ENCODE data around the gene PPP4R2. TPM values are rescaled to one million over a fixed set of nuclear protein-coding genes. Genes with fewer than 3 reads are reported as not detected.

PPP4R2 gene
- total RNA-seq, 1 donor from 2014 or later, result 65.7 TPM

- Histone ChIP-seq H3K4me3 (no peak overlapping the region), H3K9me3 (no peaks in the 10 kb centered on the region), H3K27me3 (no peaks in the 10 kb centered on the region), H3K36me3 (peaks cover 4% of the 10 kb centered on the region), H3K27ac (no peak overlapping the region), H3K4me1 (peaks cover 5% of the 10 kb centered on the region)
- TF ChIP-seq CTCF (IDR thresholded peaks at IDR 0.05), result no peak
- DNase-seq, result no peak
- intact Hi-C loops (cut with DNase I), result no loop called here
- ATAC-seq, result no peak
These were observed 21.7 kb downstream of the PPP4R2 start for GRCh38 chr3:73018298-73018697.

- Histone ChIP-seq H3K9me3 (no peaks in the 10 kb centered on the region), H3K36me3 (peaks cover 4% of the 10 kb centered on the region), H3K4me1 (peaks cover 5% of the 10 kb centered on the region), H3K27ac (no peak overlapping the region), H3K4me3 (no peak overlapping the region), H3K27me3 (no peaks in the 10 kb centered on the region)
- ATAC-seq (no peak), DNase-seq (no peak)
- no peak for TF ChIP-seq CTCF (IDR thresholded peaks at IDR 0.05)
- intact Hi-C loops (cut with DNase I), result no loop called here
These were observed 22.3 kb downstream of the PPP4R2 start for GRCh38 chr3:73018790-73019441.

GRCh38 chr3:73021301-73021835, 24.8 kb downstream of the PPP4R2 start:
- no peak for TF ChIP-seq CTCF (IDR thresholded peaks at IDR 0.05)
- Histone ChIP-seq H3K27ac (no peak overlapping the region), H3K9me3 (no peaks in the 10 kb centered on the region), H3K36me3 (peaks cover 4% of the 10 kb centered on the region), H3K27me3 (no peaks in the 10 kb centered on the region), H3K4me3 (no peak overlapping the region), H3K4me1 (peaks cover 13% of the 10 kb centered on the region)
- DNase-seq (no peak), ATAC-seq (no peak)
- intact Hi-C loops (cut with DNase I), result no loop called here

- Histone ChIP-seq H3K36me3 (no peaks in the 10 kb centered on the region), H3K9me3 (no peaks in the 10 kb centered on the region), H3K4me3 (no peak overlapping the region), H3K27me3 (no peaks in the 10 kb centered on the region), H3K4me1 (peaks cover 27% of the 10 kb centered on the region), H3K27ac (no peak overlapping the region)
- ATAC-seq (no peak), DNase-seq (no peak)
- TF ChIP-seq CTCF (IDR thresholded peaks at IDR 0.05), result no peak
- intact Hi-C loops (cut with DNase I), result no loop called here
These were observed 28.2 kb downstream of the PPP4R2 start for GRCh38 chr3:73024836-73025235.

- intact Hi-C loops (cut with DNase I), result no loop called here
- no peak for ATAC-seq
- no peak for TF ChIP-seq CTCF (IDR thresholded peaks at IDR 0.05)
These were observed 29.6 kb downstream of the PPP4R2 start for GRCh38 chr3:73026111-73026759.

More at GRCh38 chr3:73026111-73026759, 29.6 kb downstream of the PPP4R2 start:
- Histone ChIP-seq H3K4me1 (peaks cover 24% of the 10 kb centered on the region), H3K27ac (no peak overlapping the region), H3K4me3 (no peak overlapping the region), H3K36me3 (no peaks in the 10 kb centered on the region), H3K27me3 (no peaks in the 10 kb centered on the region), H3K9me3 (no peaks in the 10 kb centered on the region)
- DNase-seq, result no peak

Measured in upper lobe of right lung (tissue), 1 donor.